ENCODE data around the gene SLC25A23. TPM values are rescaled to one million over a fixed set of nuclear protein-coding genes. Genes with fewer than 3 reads are reported as not detected.

Gene SLC25A23
- total RNA-seq, 3 donors from 2014 or later = 14.0 to 37.8 (median 18.4) TPM

GRCh38 chr19:6478815-6479214 is 19.2 kb upstream of the SLC25A23 start:
- intact Hi-C loops (cut with DNase I; ENCODE audit: low total_unique reads) = no loop called here
- no peak for DNase-seq (ENCODE audit: low spot score in 2 of 2)
- H3K36me3 ChIP-seq = no peaks in the 10 kb centered on the region
- peaks cover 0 to 23% of the 10 kb centered on the region in 2 donors for H3K27me3 ChIP-seq
- H3K27ac ChIP-seq = no peak overlapping the region
- TF ChIP-seq CTCF (IDR thresholded peaks at IDR 0.05) (no peak), POLR2AphosphoS5 (IDR thresholded peaks at IDR 0.05) (no peak), POLR2A (IDR thresholded peaks at IDR 0.05) (no peak)
- no peak overlapping the region for H3K4me3 ChIP-seq
- H3K4me1 ChIP-seq = peaks cover 0 to 5% of the 10 kb centered on the region in 2 donors
- no peaks in the 10 kb centered on the region for H3K9me3 ChIP-seq

DNA sequence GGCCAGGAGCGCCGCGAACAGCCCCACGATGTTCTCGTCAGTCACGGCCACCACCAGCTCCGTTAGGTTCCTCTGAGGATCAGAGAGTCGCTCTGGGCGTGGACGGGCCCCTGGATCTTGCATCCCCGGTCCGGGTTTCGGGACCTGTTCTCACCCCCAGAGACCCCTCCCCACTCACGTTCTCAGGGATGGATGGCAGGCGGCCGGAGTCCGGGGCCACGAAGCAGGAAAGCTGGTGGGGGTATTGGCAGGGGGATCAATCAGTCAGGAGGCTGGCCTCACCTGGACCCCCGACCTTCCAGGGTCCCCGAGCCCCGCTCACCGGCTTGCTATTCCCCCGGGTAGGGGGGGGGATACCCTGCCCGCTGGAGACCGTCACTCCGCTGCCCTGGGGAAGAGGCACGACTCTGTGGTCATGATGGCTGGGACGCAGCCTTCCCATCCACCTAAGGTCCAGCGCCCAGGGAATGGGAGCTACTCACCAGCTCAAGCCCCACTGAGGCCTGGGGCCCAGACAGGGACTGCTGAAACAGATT is 17.4 kb upstream of the SLC25A23 start:
- intact Hi-C loops (cut with DNase I; ENCODE audit: low total_unique reads) = no loop called here
- no peaks in the 10 kb centered on the region for H3K9me3 ChIP-seq
- peaks cover 0 to 5% of the 10 kb centered on the region in 2 donors for H3K4me1 ChIP-seq
- no peak for DNase-seq (ENCODE audit: low spot score in 2 of 2)
- H3K36me3 ChIP-seq = no peaks in the 10 kb centered on the region
- H3K4me3 ChIP-seq = peak overlapping the region in 2 of 3 donors; percentile 42 to 56
- no peak overlapping the region for H3K27ac ChIP-seq
- peaks cover 0 to 23% of the 10 kb centered on the region in 2 donors for H3K27me3 ChIP-seq
- TF ChIP-seq POLR2A (IDR thresholded peaks at IDR 0.05) (no peak), CTCF (IDR thresholded peaks at IDR 0.05) (no peak), POLR2AphosphoS5 (IDR thresholded peaks at IDR 0.05) (no peak)

DNA sequence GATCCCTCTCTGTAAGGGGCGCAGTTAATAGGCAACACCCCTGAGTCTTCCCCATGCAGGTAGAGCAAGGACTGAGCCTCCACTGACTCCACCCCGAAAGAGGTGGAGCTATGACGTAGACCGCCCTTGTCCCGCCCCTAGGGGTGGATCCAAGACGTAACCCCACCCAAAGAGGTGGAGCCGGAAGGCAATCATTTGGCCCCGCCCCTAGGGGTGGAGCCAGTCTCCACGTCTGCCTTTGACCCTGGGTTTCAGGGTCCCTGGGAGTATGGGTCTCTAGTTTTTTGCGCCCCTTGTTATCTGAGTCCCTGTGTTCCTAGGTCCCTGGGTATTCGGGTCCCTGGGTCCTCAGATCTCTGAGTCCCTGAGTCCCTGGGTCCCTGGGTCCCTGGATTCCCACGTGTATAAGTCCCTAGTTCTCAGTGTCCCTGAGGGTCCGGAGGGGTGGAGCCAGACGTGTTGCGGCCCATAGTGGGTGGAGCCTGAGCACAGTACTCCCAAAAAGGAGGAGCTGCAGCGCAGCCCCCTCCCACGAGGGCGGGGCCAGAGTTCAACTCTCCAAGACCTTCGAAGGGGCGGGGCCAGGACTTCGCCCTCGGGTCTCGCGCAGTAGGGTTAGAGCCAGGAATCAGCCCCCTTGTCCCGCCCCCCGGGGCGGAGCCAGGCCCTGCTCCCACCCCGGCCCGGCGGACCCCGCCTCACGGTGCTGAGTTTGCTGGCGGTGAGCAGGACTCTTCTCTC is 16.7 kb upstream of the SLC25A23 start:
- intact Hi-C loops (cut with DNase I; ENCODE audit: low total_unique reads) = no loop called here
- Histone ChIP-seq H3K9me3 (no peaks in the 10 kb centered on the region), H3K4me1 (peaks cover 0 to 5% of the 10 kb centered on the region in 2 donors), H3K27me3 (peaks cover 0 to 23% of the 10 kb centered on the region in 2 donors), H3K4me3 (peak overlapping the region in 2 of 3 donors; percentile 42 to 56), H3K36me3 (no peaks in the 10 kb centered on the region), H3K27ac (no peak overlapping the region)
- peak in 1 of 2 donors; percentile 51 for DNase-seq (ENCODE audit: low spot score in 2 of 2)
- TF ChIP-seq POLR2A (IDR thresholded peaks at IDR 0.05) (no peak), CTCF (IDR thresholded peaks at IDR 0.05) (no peak), POLR2AphosphoS5 (IDR thresholded peaks at IDR 0.05) (no peak)

- peaks cover 0 to 5% of the 10 kb centered on the region in 2 donors for H3K4me1 ChIP-seq
- TF ChIP-seq POLR2A (IDR thresholded peaks at IDR 0.05) = no peak
- no peak for TF ChIP-seq CTCF (IDR thresholded peaks at IDR 0.05)
- no peak for TF ChIP-seq POLR2AphosphoS5 (IDR thresholded peaks at IDR 0.05)
- H3K27ac ChIP-seq = no peak overlapping the region
- intact Hi-C loops (cut with DNase I; ENCODE audit: low total_unique reads) = no loop called here
- H3K27me3 ChIP-seq = peaks cover 0 to 23% of the 10 kb centered on the region in 2 donors
- peak overlapping the region in 2 of 3 donors; percentile 42 to 56 for H3K4me3 ChIP-seq
- no peak for DNase-seq (ENCODE audit: low spot score in 2 of 2)
- no peaks in the 10 kb centered on the region for H3K36me3 ChIP-seq
- H3K9me3 ChIP-seq = no peaks in the 10 kb centered on the region
These were observed 15.9 kb upstream of the SLC25A23 start for GRCh38 chr19:6475321-6476108.
